Fibroblast of lung (primary cell): ENCODE measurements around the gene PRKAA1. TPM values are rescaled to one million over a fixed set of nuclear protein-coding genes. Genes with fewer than 3 reads are reported as not detected.

Experiments used
- DNase-seq, 2 donors: peaks; one replicate each; pipeline versions ENCODE4 v3.0.0 to v3.0.0-alpha.2; 2010; ENCODE audit warnings: low read depth in 2 of 2
- H2AFZ ChIP-seq: 2 replicates; pipeline ENCODE4 v1.5.1; 2012; ENCODE audit warnings: low read length, control low read depth, inconsistent platforms
- H3K27ac ChIP-seq: 2 replicates; pipeline ENCODE4 v1.5.1; 2011; ENCODE audit warnings: low read length, control low read depth; ENCODE audit not compliant: insufficient read depth
- H3K27me3 ChIP-seq: 2 replicates; pipeline ENCODE4 v1.5.1; 2011; ENCODE audit warnings: mild to moderate bottlenecking, low read length; ENCODE audit not compliant: control insufficient read depth, insufficient read depth
- H3K36me3 ChIP-seq: 2 replicates; pipeline ENCODE4 v1.5.1; 2011; ENCODE audit warnings: low read length; ENCODE audit not compliant: control insufficient read depth, insufficient read depth
- H3K4me1 ChIP-seq: 2 replicates; pipeline ENCODE4 v1.5.1; 2011; ENCODE audit warnings: low read length; ENCODE audit not compliant: control insufficient read depth, insufficient read depth; ENCODE audit errors: extremely low read depth
- H3K4me2 ChIP-seq: 2 replicates; pipeline ENCODE4 v1.5.1; 2011; ENCODE audit warnings: low read length, control low read depth; ENCODE audit not compliant: insufficient read depth; ENCODE audit errors: extremely low read depth
- H3K4me3 ChIP-seq, 4 experiments: fragments of 200-600 bp in 1 of 4; sonication (generic) in 1 of 4; replicated peaks in 1 of 4; 2 replicates each; pipeline ENCODE4 v1.5.1; 2011 to 2016; ENCODE audit warnings: low read length in 4 of 4, low read depth in 3 of 4, mild to moderate bottlenecking in 3 of 4, control low read depth in 2 of 4, inconsistent platforms in 1 of 4, mixed read lengths in 1 of 4; ENCODE audit not compliant: insufficient read depth in 1 of 4; ENCODE audit errors: control extremely low read depth in 1 of 4
- H3K79me2 ChIP-seq: 2 replicates; pipeline ENCODE4 v1.5.1; 2012; ENCODE audit warnings: mild to moderate bottlenecking, low read length, inconsistent platforms; ENCODE audit not compliant: control insufficient read depth, insufficient read depth
- H3K9ac ChIP-seq: 2 replicates; pipeline ENCODE4 v1.5.1; 2011; ENCODE audit warnings: mild to moderate bottlenecking, low read length, control low read depth; ENCODE audit not compliant: insufficient read depth
- H3K9me3 ChIP-seq: 2 replicates; pipeline ENCODE4 v1.5.1; 2012; ENCODE audit warnings: low read depth, low read length; ENCODE audit not compliant: control insufficient read depth, insufficient read depth
- H4K20me1 ChIP-seq: 2 replicates; pipeline ENCODE4 v1.5.1; 2011; ENCODE audit warnings: low read length; ENCODE audit not compliant: control insufficient read depth, insufficient read depth; ENCODE audit errors: extremely low read depth
- EZH2 ChIP-seq: IDR thresholded peaks from 2 replicates; pipeline ENCODE4 v1.5.1; 2012; ENCODE audit warnings: low read length, control low read depth, mild to moderate bottlenecking; ENCODE audit errors: missing control alignments
- polyA plus RNA-seq, 2 donors: library from polyadenylated mRNA; depleted of rRNA in 1 of 2; stranded (reverse) in 1 of 2; unstranded in 1 of 2; fragments of >200 nt; gene quantifications; 2 replicates each; pipeline ENCODE4 v1.2.1, GENCODE V29; 2011 to 2012; ENCODE audit warnings: missing spikeins in 1 of 2
- total RNA-seq: library from RNA; depleted of rRNA; stranded (reverse); fragments of >200 nt; gene quantifications from 2 replicates; pipeline ENCODE4 v1.2.1, GENCODE V29; 2014
- TF ChIP-seq, protein P1 (sequence below), 2 donors: IDR thresholded peaks in 1 of 2; conservative IDR thresholded peaks in 1 of 2; 1 replicate in 1 of 2; 2 replicates in 1 of 2; pipeline ENCODE4 v1.5.1; 2011 to 2012; ENCODE audit warnings: low read length in 2 of 2, control low read depth in 1 of 2, inconsistent platforms in 1 of 2, low read depth in 1 of 2, mild to moderate bottlenecking in 1 of 2

Gene PRKAA1
- total and polyA plus RNA-seq, 2 donors (not counting 1 experiment from before 2014, with no cell fraction given) = 106 to 107 TPM

DNA sequence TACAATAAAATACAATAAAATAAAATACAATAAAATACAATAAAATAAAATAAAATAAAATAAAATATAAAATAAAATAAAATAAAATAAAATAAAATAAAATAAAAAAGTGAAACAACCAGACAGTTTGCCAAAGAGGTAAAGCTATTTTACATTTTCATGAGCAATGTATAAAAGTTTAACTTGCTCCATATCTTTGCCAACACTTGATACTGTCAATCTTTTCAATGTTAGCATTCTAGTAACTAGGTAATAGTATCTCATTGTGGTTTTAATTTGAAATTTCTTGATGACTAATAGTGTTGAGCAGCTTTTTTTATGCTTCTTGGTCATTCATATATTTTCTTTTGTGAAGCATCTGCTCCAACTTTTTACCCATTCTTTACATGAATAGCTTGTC lies 59.7 kb downstream of the PRKAA1 start:
- H2AFZ ChIP-seq = no peak overlapping the region
- no peaks in the 10 kb centered on the region for H3K27me3 ChIP-seq
- peak in 1 of 2 donors; percentile 41 for DNase-seq
- H3K27ac ChIP-seq = no peak overlapping the region
- no peaks in the 10 kb centered on the region for H3K9me3 ChIP-seq
- H3K79me2 ChIP-seq = peaks cover under 1% of the 10 kb centered on the region
- H3K9ac ChIP-seq = no peak overlapping the region
- H3K4me3 ChIP-seq = no peak overlapping the region
- H3K4me1 ChIP-seq = peaks cover 12% of the 10 kb centered on the region
- H4K20me1 ChIP-seq = no peaks in the 10 kb centered on the region
- H3K36me3 ChIP-seq = no peaks in the 10 kb centered on the region
- H3K4me2 ChIP-seq = no peak overlapping the region
- TF ChIP-seq, protein P1, sequence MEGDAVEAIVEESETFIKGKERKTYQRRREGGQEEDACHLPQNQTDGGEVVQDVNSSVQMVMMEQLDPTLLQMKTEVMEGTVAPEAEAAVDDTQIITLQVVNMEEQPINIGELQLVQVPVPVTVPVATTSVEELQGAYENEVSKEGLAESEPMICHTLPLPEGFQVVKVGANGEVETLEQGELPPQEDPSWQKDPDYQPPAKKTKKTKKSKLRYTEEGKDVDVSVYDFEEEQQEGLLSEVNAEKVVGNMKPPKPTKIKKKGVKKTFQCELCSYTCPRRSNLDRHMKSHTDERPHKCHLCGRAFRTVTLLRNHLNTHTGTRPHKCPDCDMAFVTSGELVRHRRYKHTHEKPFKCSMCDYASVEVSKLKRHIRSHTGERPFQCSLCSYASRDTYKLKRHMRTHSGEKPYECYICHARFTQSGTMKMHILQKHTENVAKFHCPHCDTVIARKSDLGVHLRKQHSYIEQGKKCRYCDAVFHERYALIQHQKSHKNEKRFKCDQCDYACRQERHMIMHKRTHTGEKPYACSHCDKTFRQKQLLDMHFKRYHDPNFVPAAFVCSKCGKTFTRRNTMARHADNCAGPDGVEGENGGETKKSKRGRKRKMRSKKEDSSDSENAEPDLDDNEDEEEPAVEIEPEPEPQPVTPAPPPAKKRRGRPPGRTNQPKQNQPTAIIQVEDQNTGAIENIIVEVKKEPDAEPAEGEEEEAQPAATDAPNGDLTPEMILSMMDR (conservative IDR thresholded peaks at IDR 0.05 in 1 of 2, IDR thresholded peaks at IDR 0.05 in 1 of 2; ENCODE audit: low read depth in 1 of 2, low read length in 2 of 2) = no peak
- TF ChIP-seq EZH2 = no peak

- H3K4me1 ChIP-seq = peaks cover 14% of the 10 kb centered on the region
- peak overlapping the region; percentile 52 for H3K27ac ChIP-seq
- no peak for TF ChIP-seq EZH2
- TF ChIP-seq, protein P1 (conservative IDR thresholded peaks at IDR 0.05 in 1 of 2, IDR thresholded peaks at IDR 0.05 in 1 of 2; ENCODE audit: low read depth in 1 of 2, low read length in 2 of 2) = peak; percentile 62 to 68
- H3K9ac ChIP-seq = no peak overlapping the region
- H4K20me1 ChIP-seq = no peaks in the 10 kb centered on the region
- H3K9me3 ChIP-seq = no peaks in the 10 kb centered on the region
- H3K4me3 ChIP-seq = no peak overlapping the region
- no peak overlapping the region for H2AFZ ChIP-seq
- H3K27me3 ChIP-seq = no peaks in the 10 kb centered on the region
- peak; percentile 53 to 78 for DNase-seq
- peaks cover 2% of the 10 kb centered on the region for H3K79me2 ChIP-seq
- H3K36me3 ChIP-seq = no peaks in the 10 kb centered on the region
- H3K4me2 ChIP-seq = peak overlapping the region; percentile 28
Measured at GRCh38 chr5:40736103-40736875, 61.9 kb downstream of the PRKAA1 start.

DNA sequence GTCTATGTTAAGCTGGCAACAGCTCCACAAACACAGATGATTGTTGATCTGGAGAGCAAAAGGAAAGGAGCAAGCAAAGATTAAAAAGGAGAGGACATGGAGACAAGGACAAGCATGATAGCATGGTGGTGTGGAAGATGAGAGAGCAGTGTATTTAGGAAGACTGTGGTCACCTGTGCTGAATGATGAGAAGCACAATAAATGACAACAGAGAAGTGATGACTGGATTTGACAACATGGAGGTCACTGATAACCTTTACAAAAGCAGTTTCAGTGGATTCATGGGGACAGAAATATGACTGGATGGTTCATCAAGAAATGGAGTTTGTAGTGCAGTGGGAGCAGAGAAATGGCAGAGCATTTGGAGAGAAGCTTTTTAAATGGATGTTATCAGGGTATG lies 62.6 kb downstream of the PRKAA1 start:
- H3K36me3 ChIP-seq = no peaks in the 10 kb centered on the region
- peaks cover 2% of the 10 kb centered on the region for H3K79me2 ChIP-seq
- H3K27ac ChIP-seq = peak overlapping the region; percentile 52
- no peak overlapping the region for H3K9ac ChIP-seq
- no peak for DNase-seq
- H3K27me3 ChIP-seq = no peaks in the 10 kb centered on the region
- TF ChIP-seq, protein P1 (conservative IDR thresholded peaks at IDR 0.05 in 1 of 2, IDR thresholded peaks at IDR 0.05 in 1 of 2; ENCODE audit: low read depth in 1 of 2, low read length in 2 of 2) = no peak
- TF ChIP-seq EZH2 = no peak
- no peak overlapping the region for H2AFZ ChIP-seq
- H4K20me1 ChIP-seq = no peaks in the 10 kb centered on the region
- no peak overlapping the region for H3K4me3 ChIP-seq
- peaks cover 14% of the 10 kb centered on the region for H3K4me1 ChIP-seq
- H3K4me2 ChIP-seq = peak overlapping the region; percentile 28
- no peaks in the 10 kb centered on the region for H3K9me3 ChIP-seq
